Retinal pigment epithelial cell (primary cell): ENCODE results near the gene MAGEB10.

Source experiments
- DNase-seq: peaks from one replicate; pipeline ENCODE4 v3.0.0-alpha.2; 2010; ENCODE audit warnings: low read depth
- H3K4me3 ChIP-seq: 2 replicates; pipeline ENCODE4 v1.5.1; 2011; ENCODE audit warnings: mild to moderate bottlenecking, low read length, control low read depth, moderate library complexity
- TF ChIP-seq, protein P1 (sequence below): conservative IDR thresholded peaks from 2 replicates; pipeline ENCODE4 v1.5.1; 2011; ENCODE audit warnings: low read depth, low read length, control low read depth, inconsistent platforms

The MAGEB10 gene

DNA sequence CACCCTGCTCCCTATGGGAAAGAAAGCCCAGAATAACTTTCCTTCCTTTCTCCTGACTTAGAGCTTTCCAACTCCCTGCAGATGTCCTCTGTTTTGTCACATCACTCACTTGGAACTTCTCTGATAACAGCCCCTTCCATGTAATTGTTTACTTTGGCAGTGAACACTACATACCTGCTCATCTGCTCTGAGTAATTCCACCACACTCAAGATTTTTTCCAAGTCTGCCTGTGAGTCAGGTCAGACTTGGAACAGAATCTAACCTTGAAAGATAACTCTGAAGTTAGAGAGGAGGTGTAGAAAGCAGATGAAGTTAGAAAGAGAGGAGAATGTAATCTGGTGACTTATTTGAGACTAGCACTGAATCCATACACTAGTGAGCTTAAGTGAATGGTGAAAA lies 7.4 kb downstream of the MAGEB10 start:
- H3K4me3 ChIP-seq: no peak overlapping the region
- DNase-seq: no peak
- TF ChIP-seq, protein P1, sequence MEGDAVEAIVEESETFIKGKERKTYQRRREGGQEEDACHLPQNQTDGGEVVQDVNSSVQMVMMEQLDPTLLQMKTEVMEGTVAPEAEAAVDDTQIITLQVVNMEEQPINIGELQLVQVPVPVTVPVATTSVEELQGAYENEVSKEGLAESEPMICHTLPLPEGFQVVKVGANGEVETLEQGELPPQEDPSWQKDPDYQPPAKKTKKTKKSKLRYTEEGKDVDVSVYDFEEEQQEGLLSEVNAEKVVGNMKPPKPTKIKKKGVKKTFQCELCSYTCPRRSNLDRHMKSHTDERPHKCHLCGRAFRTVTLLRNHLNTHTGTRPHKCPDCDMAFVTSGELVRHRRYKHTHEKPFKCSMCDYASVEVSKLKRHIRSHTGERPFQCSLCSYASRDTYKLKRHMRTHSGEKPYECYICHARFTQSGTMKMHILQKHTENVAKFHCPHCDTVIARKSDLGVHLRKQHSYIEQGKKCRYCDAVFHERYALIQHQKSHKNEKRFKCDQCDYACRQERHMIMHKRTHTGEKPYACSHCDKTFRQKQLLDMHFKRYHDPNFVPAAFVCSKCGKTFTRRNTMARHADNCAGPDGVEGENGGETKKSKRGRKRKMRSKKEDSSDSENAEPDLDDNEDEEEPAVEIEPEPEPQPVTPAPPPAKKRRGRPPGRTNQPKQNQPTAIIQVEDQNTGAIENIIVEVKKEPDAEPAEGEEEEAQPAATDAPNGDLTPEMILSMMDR: no peak

- TF ChIP-seq, protein P1: no peak
- no peak overlapping the region for H3K4me3 ChIP-seq
- DNase-seq: no peak
Measured at GRCh38 chrX:27823812-27824211, 16.0 kb downstream of the MAGEB10 start.

DNA sequence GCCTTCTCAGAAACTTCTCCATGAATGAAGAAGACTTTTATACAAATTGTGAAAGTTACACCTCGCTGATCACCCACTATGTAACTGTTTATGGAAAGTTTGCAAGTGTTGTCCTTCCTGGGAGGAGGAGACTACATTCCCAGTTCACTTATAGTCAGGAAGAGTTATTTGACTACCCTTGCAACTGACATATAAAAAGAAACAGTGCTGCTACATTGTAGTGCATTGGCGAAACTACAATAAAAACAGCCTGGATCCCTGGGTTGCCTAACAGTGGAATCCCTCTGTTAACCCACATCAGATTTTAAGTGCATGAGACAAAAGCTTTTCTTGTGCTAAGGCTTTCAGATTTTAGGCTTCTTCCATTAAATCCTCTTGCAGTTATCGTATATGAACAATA lies 30.4 kb downstream of the MAGEB10 start:
- H3K4me3 ChIP-seq: no peak overlapping the region
- TF ChIP-seq, protein P1: no peak
- no peak for DNase-seq

- H3K4me3 ChIP-seq: no peak overlapping the region
- TF ChIP-seq, protein P1: no peak
- DNase-seq: no peak
Measured at GRCh38 chrX:27840881-27841280, 33.1 kb downstream of the MAGEB10 start.

- TF ChIP-seq, protein P1: no peak
- no peak for DNase-seq
Measured at GRCh38 chrX:27842859-27843258, 35.1 kb downstream of the MAGEB10 start.

GRCh38 chrX:27860337-27860736 lies 52.5 kb downstream of the MAGEB10 start:
- TF ChIP-seq, protein P1: no peak
- no peak overlapping the region for H3K4me3 ChIP-seq
- DNase-seq: peak; percentile 43

More at GRCh38 chrX:27842859-27843258, 35.1 kb downstream of the MAGEB10 start:
- no peak overlapping the region for H3K4me3 ChIP-seq

- TF ChIP-seq, protein P1: no peak
- H3K4me3 ChIP-seq: peak overlapping the region; percentile 11
- DNase-seq: no peak
Measured at GRCh38 chrX:27863809-27864208, 56.0 kb downstream of the MAGEB10 start.
